Naive B cell (primary cell): Measurements from ENCODE around the gene CCNC. TPM values are rescaled to one million over a fixed set of nuclear protein-coding genes. Genes with fewer than 3 reads are reported as not detected.

Source experiments
- ATAC-seq, 2 donors: fragments of 150-1000 bp; cut with Tn5 transposase; 2 replicates each; pipeline ENCODE4 v1.10.0; 2021; ENCODE audit warnings: low read depth in 2 of 2, mild to moderate bottlenecking in 2 of 2, moderate library complexity in 2 of 2
- DNase-seq: peaks from one replicate; pipeline ENCODE4 v3.0.0; 2022
- H3K27ac Mint-ChIP-seq, 6 donors: one replicate each; pipeline ENCODE4 v1.8.0; 2020 to 2022; ENCODE audit warnings: mild to moderate bottlenecking in 6 of 6, mixed read lengths in 6 of 6, moderate library complexity in 5 of 6, inconsistent platforms in 2 of 6
- H3K27me3 Mint-ChIP-seq, 3 donors: one replicate each; pipeline ENCODE4 v1.8.0; 2021 to 2022; ENCODE audit warnings: mixed read lengths in 3 of 3, mild to moderate bottlenecking in 1 of 3
- H3K36me3 Mint-ChIP-seq, 2 donors: one replicate each; pipeline ENCODE4 v1.8.0; 2020 to 2022; ENCODE audit warnings: mixed read lengths in 2 of 2, inconsistent platforms in 1 of 2, mild to moderate bottlenecking in 1 of 2
- H3K4me1 Mint-ChIP-seq, 3 donors: one replicate each; pipeline ENCODE4 v1.8.0; 2020 to 2022; ENCODE audit warnings: mixed read lengths in 3 of 3, inconsistent platforms in 1 of 3, mild to moderate bottlenecking in 1 of 3, moderate library complexity in 1 of 3
- H3K4me3 Mint-ChIP-seq, 8 donors: one replicate each; pipeline ENCODE4 v1.8.0; 2020 to 2022; ENCODE audit warnings: mild to moderate bottlenecking in 8 of 8, mixed read lengths in 8 of 8, moderate library complexity in 8 of 8, inconsistent platforms in 2 of 8
- H3K9me3 Mint-ChIP-seq, 7 donors: one replicate each; pipeline ENCODE4 v1.8.0; 2020 to 2022; ENCODE audit warnings: mixed read lengths in 7 of 7, mild to moderate bottlenecking in 5 of 7, inconsistent platforms in 2 of 7, moderate library complexity in 1 of 7
- polyA plus RNA-seq, 6 donors: library from polyadenylated mRNA; unstranded; fragments of 300-500 nt; fragmentation: Illumina TruSeq; gene quantifications; one replicate each; pipeline ENCODE4 v1.2.3, GENCODE V29; 2021; ENCODE audit warnings: low read depth in 6 of 6

Gene CCNC
- polyA plus RNA-seq, 6 donors from 2014 or later = 41.4 to 49.7 (median 44.1) TPM

- Mint-ChIP-seq H3K27ac (peak overlapping the region in 1 of 6 donors; percentile 2), H3K4me1 (peaks cover 12 to 33% (median 24%) of the 10 kb centered on the region in 3 donors), H3K36me3 (no peaks in the 10 kb centered on the region), H3K9me3 (peaks cover 0 to 15% (median 8%) of the 10 kb centered on the region in 7 donors), H3K27me3 (peaks cover 72 to 84% (median 83%) of the 10 kb centered on the region in 3 donors), H3K4me3 (peak overlapping the region in 6 of 8 donors; percentile 23 to 71 (median 57))
- ATAC-seq = no peak
- DNase-seq = no peak
Observed at GRCh38 chr6:99591673-99592364, 23.4 kb upstream of the CCNC start.

- DNase-seq (no peak), ATAC-seq (no peak)
- peaks cover 0 to 15% (median 8%) of the 10 kb centered on the region in 7 donors for H3K9me3 Mint-ChIP-seq
- H3K27me3 Mint-ChIP-seq = peaks cover 71 to 79% (median 77%) of the 10 kb centered on the region in 3 donors
- H3K4me3 Mint-ChIP-seq = peak overlapping the region; percentile 23 to 80 (median 67)
- H3K4me1 Mint-ChIP-seq = peaks cover 12 to 33% (median 24%) of the 10 kb centered on the region in 3 donors
- no peaks in the 10 kb centered on the region for H3K36me3 Mint-ChIP-seq
- H3K27ac Mint-ChIP-seq = peak overlapping the region in 2 of 6 donors; percentile 2 to 39
Observed at GRCh38 chr6:99590728-99591672, 22.5 kb upstream of the CCNC start.

GRCh38 chr6:99589907-99590493, 21.5 kb upstream of the CCNC start:
- H3K27ac Mint-ChIP-seq = peak overlapping the region in 1 of 6 donors; percentile 71
- no peak for ATAC-seq

GRCh38 chr6:99589290-99589672, 20.8 kb upstream of the CCNC start:
- peaks cover 0 to 2% (median 0%) of the 10 kb centered on the region in 7 donors for H3K9me3 Mint-ChIP-seq
- peaks cover 71 to 76% (median 72%) of the 10 kb centered on the region in 3 donors for H3K27me3 Mint-ChIP-seq
- H3K27ac Mint-ChIP-seq = peak overlapping the region in 2 of 6 donors; percentile 40 to 87
- ATAC-seq (peak in 1 of 2 donors; percentile 9), DNase-seq (no peak)
- H3K4me3 Mint-ChIP-seq = peak overlapping the region; percentile 84 to 93 (median 92)
- H3K36me3 Mint-ChIP-seq = no peaks in the 10 kb centered on the region
- peaks cover 12 to 33% (median 24%) of the 10 kb centered on the region in 3 donors for H3K4me1 Mint-ChIP-seq

More at GRCh38 chr6:99589907-99590493, 21.5 kb upstream of the CCNC start:
- Mint-ChIP-seq H3K36me3 (no peaks in the 10 kb centered on the region), H3K4me3 (peak overlapping the region; percentile 49 to 91 (median 84)), H3K9me3 (peaks cover 0 to 7% (median 5%) of the 10 kb centered on the region in 7 donors), H3K4me1 (peaks cover 12 to 33% (median 24%) of the 10 kb centered on the region in 3 donors), H3K27me3 (peaks cover 70 to 77% (median 73%) of the 10 kb centered on the region in 3 donors)
- no peak for DNase-seq

GRCh38 chr6:99588618-99589289, 20.3 kb upstream of the CCNC start:
- Mint-ChIP-seq H3K4me3 (peak overlapping the region; percentile 84 to 93 (median 92)), H3K27me3 (peaks cover 67 to 73% (median 71%) of the 10 kb centered on the region in 3 donors), H3K27ac (peak overlapping the region in 3 of 6 donors; percentile 31 to 87 (median 40)), H3K9me3 (peaks cover 0 to 2% (median 0%) of the 10 kb centered on the region in 7 donors), H3K4me1 (peaks cover 12 to 33% (median 24%) of the 10 kb centered on the region in 3 donors), H3K36me3 (no peaks in the 10 kb centered on the region)
- peak; percentile 83 to 88 for ATAC-seq
- peak; percentile 48 for DNase-seq

GRCh38 chr6:99587792-99588191, 19.3 kb upstream of the CCNC start:
- peaks cover 0 to 2% (median 0%) of the 10 kb centered on the region in 7 donors for H3K9me3 Mint-ChIP-seq
- H3K27me3 Mint-ChIP-seq = peaks cover 65 to 76% (median 72%) of the 10 kb centered on the region in 3 donors
- no peaks in the 10 kb centered on the region for H3K36me3 Mint-ChIP-seq
- H3K4me3 Mint-ChIP-seq = peak overlapping the region in 2 of 8 donors; percentile 84 to 92
- peaks cover 12 to 33% (median 24%) of the 10 kb centered on the region in 3 donors for H3K4me1 Mint-ChIP-seq
- no peak overlapping the region for H3K27ac Mint-ChIP-seq
- DNase-seq = no peak
- no peak for ATAC-seq

- H3K27ac Mint-ChIP-seq = no peak overlapping the region
- ATAC-seq (no peak), DNase-seq (no peak)
- H3K4me3 Mint-ChIP-seq = no peak overlapping the region
- H3K36me3 Mint-ChIP-seq = no peaks in the 10 kb centered on the region
- peaks cover 45 to 82% (median 64%) of the 10 kb centered on the region in 3 donors for H3K27me3 Mint-ChIP-seq
- no peaks in the 10 kb centered on the region for H3K4me1 Mint-ChIP-seq
- no peaks in the 10 kb centered on the region for H3K9me3 Mint-ChIP-seq
Observed at GRCh38 chr6:99579781-99580180, 11.3 kb upstream of the CCNC start.

GRCh38 chr6:99575544-99576227, 7.2 kb upstream of the CCNC start:
- Mint-ChIP-seq H3K36me3 (no peaks in the 10 kb centered on the region), H3K27me3 (peaks cover 34 to 63% (median 63%) of the 10 kb centered on the region in 3 donors)

GRCh38 chr6:99573980-99574617, 5.6 kb upstream of the CCNC start:
- Mint-ChIP-seq H3K9me3 (peaks cover 0 to 2% (median 0%) of the 10 kb centered on the region in 7 donors), H3K27ac (no peak overlapping the region), H3K27me3 (peaks cover 27 to 48% (median 48%) of the 10 kb centered on the region in 3 donors), H3K36me3 (no peaks in the 10 kb centered on the region), H3K4me1 (no peaks in the 10 kb centered on the region), H3K4me3 (no peak overlapping the region)
- ATAC-seq (no peak), DNase-seq (no peak)

More at GRCh38 chr6:99575544-99576227, 7.2 kb upstream of the CCNC start:
- Mint-ChIP-seq H3K4me3 (no peak overlapping the region), H3K9me3 (peaks cover 0 to 2% (median 0%) of the 10 kb centered on the region in 7 donors), H3K27ac (peak overlapping the region in 1 of 6 donors; percentile 58), H3K4me1 (no peaks in the 10 kb centered on the region)
- no peak for DNase-seq
- no peak for ATAC-seq

GRCh38 chr6:99563056-99563723, 5.3 kb downstream of the CCNC start:
- Mint-ChIP-seq H3K27me3 (no peaks in the 10 kb centered on the region), H3K27ac (peak overlapping the region in 1 of 6 donors; percentile 66), H3K4me1 (peaks cover 17 to 27% (median 18%) of the 10 kb centered on the region in 3 donors), H3K9me3 (no peaks in the 10 kb centered on the region), H3K36me3 (peaks cover 0 to under 1% of the 10 kb centered on the region in 2 donors), H3K4me3 (no peak overlapping the region)
- DNase-seq (no peak), ATAC-seq (no peak)

- peaks cover 5 to 11% (median 8%) of the 10 kb centered on the region in 3 donors for H3K4me1 Mint-ChIP-seq
Observed at GRCh38 chr6:99560668-99561067, 7.8 kb downstream of the CCNC start.

More at GRCh38 chr6:99560668-99561067, 7.8 kb downstream of the CCNC start:
- H3K36me3 Mint-ChIP-seq = peaks cover 17 to 18% of the 10 kb centered on the region in 2 donors
- H3K27me3 Mint-ChIP-seq = no peaks in the 10 kb centered on the region
- H3K4me3 Mint-ChIP-seq = no peak overlapping the region
- ATAC-seq = no peak
- no peak for DNase-seq
- no peaks in the 10 kb centered on the region for H3K9me3 Mint-ChIP-seq
- H3K27ac Mint-ChIP-seq = no peak overlapping the region
